ENCODE results near the gene KLF6.

DNA sequence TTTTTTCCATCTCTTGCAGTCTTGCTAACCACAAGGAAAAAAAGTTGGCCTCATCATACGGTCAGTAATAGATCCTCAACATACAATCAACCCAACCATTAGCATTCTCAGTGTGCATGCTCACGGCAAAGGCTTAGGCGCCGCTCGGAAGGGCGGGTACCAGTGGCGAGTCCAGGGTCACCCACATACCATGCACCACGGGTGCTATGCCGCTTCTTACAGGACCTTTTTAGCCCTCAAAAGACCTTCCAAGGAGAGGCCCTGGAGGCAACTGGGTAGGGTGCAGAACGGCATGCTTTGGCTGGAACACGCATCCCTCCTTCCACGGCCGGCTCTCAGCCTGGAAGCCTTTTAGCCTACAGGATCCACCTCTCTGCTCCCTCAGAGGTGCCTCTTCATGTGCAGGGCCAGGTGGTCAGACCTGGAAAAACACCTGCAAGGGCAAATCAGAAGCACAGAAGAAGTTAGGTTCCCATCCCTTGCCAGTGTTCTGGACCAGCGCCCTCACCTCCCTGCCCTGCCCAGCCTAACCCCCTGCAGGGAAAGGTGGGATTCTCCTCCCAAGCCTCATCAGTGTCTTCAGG, 5.8 kb downstream of the KLF6 start:
- TF ChIP-seq, protein P1, sequence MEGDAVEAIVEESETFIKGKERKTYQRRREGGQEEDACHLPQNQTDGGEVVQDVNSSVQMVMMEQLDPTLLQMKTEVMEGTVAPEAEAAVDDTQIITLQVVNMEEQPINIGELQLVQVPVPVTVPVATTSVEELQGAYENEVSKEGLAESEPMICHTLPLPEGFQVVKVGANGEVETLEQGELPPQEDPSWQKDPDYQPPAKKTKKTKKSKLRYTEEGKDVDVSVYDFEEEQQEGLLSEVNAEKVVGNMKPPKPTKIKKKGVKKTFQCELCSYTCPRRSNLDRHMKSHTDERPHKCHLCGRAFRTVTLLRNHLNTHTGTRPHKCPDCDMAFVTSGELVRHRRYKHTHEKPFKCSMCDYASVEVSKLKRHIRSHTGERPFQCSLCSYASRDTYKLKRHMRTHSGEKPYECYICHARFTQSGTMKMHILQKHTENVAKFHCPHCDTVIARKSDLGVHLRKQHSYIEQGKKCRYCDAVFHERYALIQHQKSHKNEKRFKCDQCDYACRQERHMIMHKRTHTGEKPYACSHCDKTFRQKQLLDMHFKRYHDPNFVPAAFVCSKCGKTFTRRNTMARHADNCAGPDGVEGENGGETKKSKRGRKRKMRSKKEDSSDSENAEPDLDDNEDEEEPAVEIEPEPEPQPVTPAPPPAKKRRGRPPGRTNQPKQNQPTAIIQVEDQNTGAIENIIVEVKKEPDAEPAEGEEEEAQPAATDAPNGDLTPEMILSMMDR (conservative IDR thresholded peaks at IDR 0.05), result no peak
- no peak for TF ChIP-seq ZFX (IDR thresholded peaks at IDR 0.05)
